Neural cell (in vitro differentiated cells): ENCODE results near the gene PRSS21.

Experiments used
- EP300 ChIP-seq: fragments of 450-650 bp; conservative IDR thresholded peaks from 2 replicates; pipeline ENCODE4 v1.6.1; 2014; ENCODE audit warnings: antibody characterized with exemption, mild to moderate bottlenecking, moderate library complexity; ENCODE audit not compliant: poor library complexity, severe bottlenecking
- EZH2 ChIP-seq: fragments of 200-600, 300-800 bp; shearing (Covaris generic), sonication (generic); IDR thresholded peaks from 2 replicates; pipeline ENCODE4 v1.6.1; 2014; ENCODE audit warnings: antibody characterized with exemption, low read length, borderline replicate concordance, mild to moderate bottlenecking; ENCODE audit not compliant: insufficient read depth, poor library complexity, severe bottlenecking
- MXI1 ChIP-seq: fragments of 450-650 bp; conservative IDR thresholded peaks from 2 replicates; pipeline ENCODE4 v1.6.1; 2014; ENCODE audit warnings: antibody characterized with exemption, mild to moderate bottlenecking; ENCODE audit not compliant: poor library complexity, severe bottlenecking
- POLR2AphosphoS5 ChIP-seq: IDR thresholded peaks from 2 replicates; pipeline ENCODE4 v1.6.1; 2012
- RAD21 ChIP-seq: fragments of 450-650 bp; conservative IDR thresholded peaks from 2 replicates; pipeline ENCODE4 v1.6.1; 2014; ENCODE audit warnings: antibody characterized with exemption, mild to moderate bottlenecking, moderate library complexity
- SMC3 ChIP-seq: fragments of 450-650 bp; conservative IDR thresholded peaks from 2 replicates; pipeline ENCODE4 v1.6.1; 2014; ENCODE audit warnings: antibody characterized with exemption, mild to moderate bottlenecking, moderate library complexity; ENCODE audit not compliant: poor library complexity
- TAF1 ChIP-seq: IDR thresholded peaks from 2 replicates; pipeline ENCODE4 v1.6.1; 2012; ENCODE audit warnings: low read depth
- TF ChIP-seq, protein P1 (sequence below): fragments of 450-650 bp; IDR thresholded peaks from 2 replicates; pipeline ENCODE4 v1.5.1; 2014; ENCODE audit warnings: antibody characterized with exemption, mild to moderate bottlenecking, moderate library complexity; ENCODE audit not compliant: poor library complexity, severe bottlenecking
- TF ChIP-seq, protein P2 (sequence below): IDR thresholded peaks from 2 replicates; pipeline ENCODE4 v1.6.1; 2012; ENCODE audit warnings: borderline replicate concordance

DNA sequence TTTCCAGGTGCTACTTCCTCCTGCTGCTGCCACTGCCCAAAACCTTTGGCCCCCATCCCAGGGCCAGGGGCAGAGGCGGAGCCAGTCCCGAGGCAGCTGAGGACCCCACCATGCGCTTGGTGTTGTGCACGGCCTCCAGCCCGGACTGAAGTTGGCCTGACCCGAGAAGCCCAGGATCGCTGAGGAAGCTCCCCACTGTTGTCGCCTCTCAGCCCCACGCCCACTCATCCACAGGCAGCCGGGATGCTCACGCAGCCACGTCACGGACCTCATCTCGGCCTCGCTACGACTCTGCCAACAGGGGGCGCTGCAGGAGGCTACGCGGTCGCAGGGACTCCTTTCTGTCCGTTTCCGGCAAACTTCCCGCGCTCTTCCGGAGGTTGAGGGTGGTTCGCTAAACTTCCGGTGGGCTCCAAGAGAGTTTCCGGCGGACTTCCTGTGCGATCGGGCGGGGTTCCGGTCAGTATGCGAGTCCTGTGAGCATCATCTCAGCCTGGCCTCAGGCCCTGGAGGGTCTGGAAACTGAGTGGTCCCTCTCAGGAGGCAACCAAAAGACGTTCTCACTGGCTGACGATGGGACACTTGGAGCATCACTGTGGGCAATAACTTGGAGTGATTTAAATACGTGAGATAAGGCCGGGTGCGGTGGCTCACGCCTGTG, 25.4 kb downstream of the PRSS21 start:
- TF ChIP-seq, protein P1, sequence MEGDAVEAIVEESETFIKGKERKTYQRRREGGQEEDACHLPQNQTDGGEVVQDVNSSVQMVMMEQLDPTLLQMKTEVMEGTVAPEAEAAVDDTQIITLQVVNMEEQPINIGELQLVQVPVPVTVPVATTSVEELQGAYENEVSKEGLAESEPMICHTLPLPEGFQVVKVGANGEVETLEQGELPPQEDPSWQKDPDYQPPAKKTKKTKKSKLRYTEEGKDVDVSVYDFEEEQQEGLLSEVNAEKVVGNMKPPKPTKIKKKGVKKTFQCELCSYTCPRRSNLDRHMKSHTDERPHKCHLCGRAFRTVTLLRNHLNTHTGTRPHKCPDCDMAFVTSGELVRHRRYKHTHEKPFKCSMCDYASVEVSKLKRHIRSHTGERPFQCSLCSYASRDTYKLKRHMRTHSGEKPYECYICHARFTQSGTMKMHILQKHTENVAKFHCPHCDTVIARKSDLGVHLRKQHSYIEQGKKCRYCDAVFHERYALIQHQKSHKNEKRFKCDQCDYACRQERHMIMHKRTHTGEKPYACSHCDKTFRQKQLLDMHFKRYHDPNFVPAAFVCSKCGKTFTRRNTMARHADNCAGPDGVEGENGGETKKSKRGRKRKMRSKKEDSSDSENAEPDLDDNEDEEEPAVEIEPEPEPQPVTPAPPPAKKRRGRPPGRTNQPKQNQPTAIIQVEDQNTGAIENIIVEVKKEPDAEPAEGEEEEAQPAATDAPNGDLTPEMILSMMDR, result no peak
- no peak for TF ChIP-seq SMC3
- TF ChIP-seq POLR2AphosphoS5, result no peak
- TF ChIP-seq, protein P2, sequence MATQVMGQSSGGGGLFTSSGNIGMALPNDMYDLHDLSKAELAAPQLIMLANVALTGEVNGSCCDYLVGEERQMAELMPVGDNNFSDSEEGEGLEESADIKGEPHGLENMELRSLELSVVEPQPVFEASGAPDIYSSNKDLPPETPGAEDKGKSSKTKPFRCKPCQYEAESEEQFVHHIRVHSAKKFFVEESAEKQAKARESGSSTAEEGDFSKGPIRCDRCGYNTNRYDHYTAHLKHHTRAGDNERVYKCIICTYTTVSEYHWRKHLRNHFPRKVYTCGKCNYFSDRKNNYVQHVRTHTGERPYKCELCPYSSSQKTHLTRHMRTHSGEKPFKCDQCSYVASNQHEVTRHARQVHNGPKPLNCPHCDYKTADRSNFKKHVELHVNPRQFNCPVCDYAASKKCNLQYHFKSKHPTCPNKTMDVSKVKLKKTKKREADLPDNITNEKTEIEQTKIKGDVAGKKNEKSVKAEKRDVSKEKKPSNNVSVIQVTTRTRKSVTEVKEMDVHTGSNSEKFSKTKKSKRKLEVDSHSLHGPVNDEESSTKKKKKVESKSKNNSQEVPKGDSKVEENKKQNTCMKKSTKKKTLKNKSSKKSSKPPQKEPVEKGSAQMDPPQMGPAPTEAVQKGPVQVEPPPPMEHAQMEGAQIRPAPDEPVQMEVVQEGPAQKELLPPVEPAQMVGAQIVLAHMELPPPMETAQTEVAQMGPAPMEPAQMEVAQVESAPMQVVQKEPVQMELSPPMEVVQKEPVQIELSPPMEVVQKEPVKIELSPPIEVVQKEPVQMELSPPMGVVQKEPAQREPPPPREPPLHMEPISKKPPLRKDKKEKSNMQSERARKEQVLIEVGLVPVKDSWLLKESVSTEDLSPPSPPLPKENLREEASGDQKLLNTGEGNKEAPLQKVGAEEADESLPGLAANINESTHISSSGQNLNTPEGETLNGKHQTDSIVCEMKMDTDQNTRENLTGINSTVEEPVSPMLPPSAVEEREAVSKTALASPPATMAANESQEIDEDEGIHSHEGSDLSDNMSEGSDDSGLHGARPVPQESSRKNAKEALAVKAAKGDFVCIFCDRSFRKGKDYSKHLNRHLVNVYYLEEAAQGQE, result no peak
- no peak for TF ChIP-seq RAD21
- no peak for TF ChIP-seq EZH2
- TF ChIP-seq TAF1, result no peak
- no peak for TF ChIP-seq EP300
- TF ChIP-seq MXI1, result no peak
